MM.1S (cell line): ENCODE results near the gene KIF24.

Source experiments
- DNase-seq: peaks from one replicate; pipeline ENCODE4 v3.0.0-alpha.2; 2015
- H2AFZ ChIP-seq: fragments of 300-600 bp; sonication (generic); 2 replicates; pipeline ENCODE4 v1.6.0; 2016; ENCODE audit warnings: antibody characterized with exemption, low read length
- H3F3A ChIP-seq: fragments of 300-600 bp; sonication (generic); 2 replicates; pipeline ENCODE4 v1.6.1; 2016; ENCODE audit warnings: mild to moderate bottlenecking, antibody characterized with exemption, low read length, moderate library complexity, mixed read lengths; ENCODE audit not compliant: insufficient read depth
- H3K27ac ChIP-seq: fragments of 300-600 bp; sonication (generic); 2 replicates; pipeline ENCODE4 v1.5.1; 2016; ENCODE audit warnings: mild to moderate bottlenecking, low read length
- H3K27me3 ChIP-seq: fragments of 300-600 bp; sonication (generic); replicated peaks from 2 replicates; pipeline ENCODE4 v1.6.0; 2016; ENCODE audit warnings: low read length; ENCODE audit not compliant: insufficient read depth
- H3K36me3 ChIP-seq: fragments of 300-600 bp; sonication (generic); replicated peaks from 2 replicates; pipeline ENCODE4 v1.6.1; 2016; ENCODE audit warnings: mild to moderate bottlenecking, low read length, mixed read lengths; ENCODE audit not compliant: insufficient read depth
- H3K4me1 ChIP-seq: fragments of 300-600 bp; sonication (generic); 2 replicates; pipeline ENCODE4 v1.6.1; 2016; ENCODE audit warnings: low read length, mixed read lengths
- H3K4me2 ChIP-seq: fragments of 300-600 bp; sonication (generic); 2 replicates; pipeline ENCODE4 v1.6.0; 2016; ENCODE audit warnings: low read depth, low read length
- H3K4me3 ChIP-seq: fragments of 300-600 bp; sonication (generic); 2 replicates; pipeline ENCODE4 v1.5.1; 2016; ENCODE audit warnings: low read length, mixed read lengths
- H3K79me2 ChIP-seq: fragments of 300-600 bp; sonication (generic); 2 replicates; pipeline ENCODE4 v1.6.1; 2016; ENCODE audit warnings: mixed run types, low read length, mixed read lengths
- H3K9ac ChIP-seq: fragments of 300-600 bp; sonication (generic); 2 replicates; pipeline ENCODE4 v1.6.1; 2016; ENCODE audit warnings: low read length, mixed read lengths
- H3K9me2 ChIP-seq: fragments of 300-600 bp; sonication (generic); replicated peaks from 2 replicates; pipeline ENCODE4 v1.6.1; 2016; ENCODE audit warnings: mild to moderate bottlenecking, low read length, mixed read lengths; ENCODE audit not compliant: insufficient read depth
- H3K9me3 ChIP-seq: fragments of 300-600 bp; sonication (generic); replicated peaks from 2 replicates; pipeline ENCODE4 v1.6.1; 2016; ENCODE audit warnings: mild to moderate bottlenecking, low read length, mixed read lengths; ENCODE audit not compliant: insufficient read depth
- H4K20me1 ChIP-seq: fragments of 300-600 bp; sonication (generic); 2 replicates; pipeline ENCODE4 v1.6.1; 2016; ENCODE audit warnings: mild to moderate bottlenecking, low read length, moderate library complexity, mixed read lengths; ENCODE audit not compliant: insufficient read depth
- CTCF ChIP-seq: fragments of 300-600 bp; sonication (generic); IDR thresholded peaks from 2 replicates; pipeline ENCODE4 v1.5.1; 2016; ENCODE audit warnings: antibody characterized with exemption, low read length, mixed read lengths
- EZH2 ChIP-seq: fragments of 300-600 bp; sonication (generic); optimal IDR thresholded peaks from 2 replicates; pipeline ENCODE3; 2017; ENCODE audit warnings: low read depth, mild to moderate bottlenecking, antibody characterized with exemption, low read length, mixed read lengths
- EZH2phosphoT487 ChIP-seq: fragments of 300-600 bp; sonication (generic); IDR thresholded peaks from 2 replicates; pipeline ENCODE4 v1.6.1; 2018; ENCODE audit warnings: antibody characterized with exemption, low read length

Gene KIF24

GRCh38 chr9:34337403-34337802 is 8.3 kb upstream of the KIF24 start:
- Histone ChIP-seq H3K9me2 (no peaks in the 10 kb centered on the region), H3K4me3 (no peak overlapping the region), H3K9ac (no peak overlapping the region), H3K4me2 (no peak overlapping the region), H2AFZ (no peak overlapping the region), H3K27ac (no peak overlapping the region), H3K9me3 (no peaks in the 10 kb centered on the region), H3K36me3 (no peaks in the 10 kb centered on the region; the same call in 1 of the 2 replicates), H3K4me1 (no peaks in the 10 kb centered on the region), H3K27me3 (no peaks in the 10 kb centered on the region), H4K20me1 (no peaks in the 10 kb centered on the region), H3F3A (no peaks in the 10 kb centered on the region), H3K79me2 (peaks cover 33% of the 10 kb centered on the region)
- DNase-seq = no peak
- TF ChIP-seq CTCF (no peak), EZH2phosphoT487 (no peak), EZH2 (no peak)

GRCh38 chr9:34335376-34335775 is 6.3 kb upstream of the KIF24 start:
- H3K4me2 ChIP-seq = no peak overlapping the region
- H3K27ac ChIP-seq = no peak overlapping the region

GRCh38 chr9:34334916-34335315 is 5.8 kb upstream of the KIF24 start:
- peaks cover 4% of the 10 kb centered on the region; the same call in 1 of the 2 replicates for H3F3A ChIP-seq

More at GRCh38 chr9:34335376-34335775, 6.3 kb upstream of the KIF24 start:
- TF ChIP-seq EZH2 (no peak), CTCF (no peak)
- H4K20me1 ChIP-seq = no peaks in the 10 kb centered on the region
- H3K9me2 ChIP-seq = no peaks in the 10 kb centered on the region
- H3K4me3 ChIP-seq = no peak overlapping the region
- H3K9me3 ChIP-seq = no peaks in the 10 kb centered on the region
- no peaks in the 10 kb centered on the region for H3K4me1 ChIP-seq
- H3K9ac ChIP-seq = no peak overlapping the region
- no peak for DNase-seq
- no peak overlapping the region for H2AFZ ChIP-seq
- H3F3A ChIP-seq = peaks cover 4% of the 10 kb centered on the region; the same call in 1 of the 2 replicates
- no peaks in the 10 kb centered on the region; the same call in 1 of the 2 replicates for H3K36me3 ChIP-seq
- H3K79me2 ChIP-seq = peaks cover 50% of the 10 kb centered on the region
- no peaks in the 10 kb centered on the region for H3K27me3 ChIP-seq

More at GRCh38 chr9:34334916-34335315, 5.8 kb upstream of the KIF24 start:
- TF ChIP-seq EZH2 = no peak
- no peak for TF ChIP-seq CTCF
- no peak for TF ChIP-seq EZH2phosphoT487
- peaks cover 55% of the 10 kb centered on the region for H3K79me2 ChIP-seq
- no peak overlapping the region for H3K4me3 ChIP-seq
- no peak overlapping the region for H2AFZ ChIP-seq
- DNase-seq = no peak
- no peaks in the 10 kb centered on the region for H3K36me3 ChIP-seq
- no peaks in the 10 kb centered on the region for H3K9me2 ChIP-seq
- no peak overlapping the region for H3K4me2 ChIP-seq
- H4K20me1 ChIP-seq = no peaks in the 10 kb centered on the region
- no peak overlapping the region for H3K27ac ChIP-seq
- no peaks in the 10 kb centered on the region for H3K4me1 ChIP-seq
- no peak overlapping the region for H3K9ac ChIP-seq
- H3K27me3 ChIP-seq = no peaks in the 10 kb centered on the region
- H3K9me3 ChIP-seq = no peaks in the 10 kb centered on the region
